MM.1S (cell line): Measurements from ENCODE around the gene B4GALT6.
A peak's percentile ranks its signal among the peaks of the same experiment; 100 is the strongest.

Source experiments
- DNase-seq: peaks from one replicate; pipeline ENCODE4 v3.0.0-alpha.2; 2015
- H2AFZ ChIP-seq: fragments of 300-600 bp; sonication (generic); 2 replicates; pipeline ENCODE4 v1.6.0; 2016; ENCODE audit warnings: antibody characterized with exemption, low read length
- H3F3A ChIP-seq: fragments of 300-600 bp; sonication (generic); 2 replicates; pipeline ENCODE4 v1.6.1; 2016; ENCODE audit warnings: mild to moderate bottlenecking, antibody characterized with exemption, low read length, moderate library complexity, mixed read lengths; ENCODE audit not compliant: insufficient read depth
- H3K27ac ChIP-seq: fragments of 300-600 bp; sonication (generic); 2 replicates; pipeline ENCODE4 v1.5.1; 2016; ENCODE audit warnings: mild to moderate bottlenecking, low read length
- H3K27me3 ChIP-seq: fragments of 300-600 bp; sonication (generic); replicated peaks from 2 replicates; pipeline ENCODE4 v1.6.0; 2016; ENCODE audit warnings: low read length; ENCODE audit not compliant: insufficient read depth
- H3K36me3 ChIP-seq: fragments of 300-600 bp; sonication (generic); replicated peaks from 2 replicates; pipeline ENCODE4 v1.6.1; 2016; ENCODE audit warnings: mild to moderate bottlenecking, low read length, mixed read lengths; ENCODE audit not compliant: insufficient read depth
- H3K4me1 ChIP-seq: fragments of 300-600 bp; sonication (generic); 2 replicates; pipeline ENCODE4 v1.6.1; 2016; ENCODE audit warnings: low read length, mixed read lengths
- H3K4me2 ChIP-seq: fragments of 300-600 bp; sonication (generic); 2 replicates; pipeline ENCODE4 v1.6.0; 2016; ENCODE audit warnings: low read depth, low read length
- H3K4me3 ChIP-seq: fragments of 300-600 bp; sonication (generic); 2 replicates; pipeline ENCODE4 v1.5.1; 2016; ENCODE audit warnings: low read length, mixed read lengths
- H3K79me2 ChIP-seq: fragments of 300-600 bp; sonication (generic); 2 replicates; pipeline ENCODE4 v1.6.1; 2016; ENCODE audit warnings: mixed run types, low read length, mixed read lengths
- H3K9ac ChIP-seq: fragments of 300-600 bp; sonication (generic); 2 replicates; pipeline ENCODE4 v1.6.1; 2016; ENCODE audit warnings: low read length, mixed read lengths
- H3K9me2 ChIP-seq: fragments of 300-600 bp; sonication (generic); replicated peaks from 2 replicates; pipeline ENCODE4 v1.6.1; 2016; ENCODE audit warnings: mild to moderate bottlenecking, low read length, mixed read lengths; ENCODE audit not compliant: insufficient read depth
- H3K9me3 ChIP-seq: fragments of 300-600 bp; sonication (generic); replicated peaks from 2 replicates; pipeline ENCODE4 v1.6.1; 2016; ENCODE audit warnings: mild to moderate bottlenecking, low read length, mixed read lengths; ENCODE audit not compliant: insufficient read depth
- H4K20me1 ChIP-seq: fragments of 300-600 bp; sonication (generic); 2 replicates; pipeline ENCODE4 v1.6.1; 2016; ENCODE audit warnings: mild to moderate bottlenecking, low read length, moderate library complexity, mixed read lengths; ENCODE audit not compliant: insufficient read depth
- CTCF ChIP-seq: fragments of 300-600 bp; sonication (generic); IDR thresholded peaks from 2 replicates; pipeline ENCODE4 v1.5.1; 2016; ENCODE audit warnings: antibody characterized with exemption, low read length, mixed read lengths
- EZH2 ChIP-seq: fragments of 300-600 bp; sonication (generic); optimal IDR thresholded peaks from 2 replicates; pipeline ENCODE3; 2017; ENCODE audit warnings: low read depth, mild to moderate bottlenecking, antibody characterized with exemption, low read length, mixed read lengths
- EZH2phosphoT487 ChIP-seq: fragments of 300-600 bp; sonication (generic); IDR thresholded peaks from 2 replicates; pipeline ENCODE4 v1.6.1; 2018; ENCODE audit warnings: antibody characterized with exemption, low read length

Gene B4GALT6

GRCh38 chr18:31723639-31723989 is 39.2 kb upstream of the B4GALT6 start:
- Histone ChIP-seq H3K79me2 (no peaks in the 10 kb centered on the region), H3K4me2 (no peak overlapping the region), H3K9me3 (no peaks in the 10 kb centered on the region), H2AFZ (no peak overlapping the region), H3K4me1 (no peaks in the 10 kb centered on the region), H3K27ac (no peak overlapping the region), H4K20me1 (no peaks in the 10 kb centered on the region), H3F3A (no peaks in the 10 kb centered on the region), H3K27me3 (no peaks in the 10 kb centered on the region), H3K9ac (no peak overlapping the region), H3K4me3 (no peak overlapping the region), H3K9me2 (no peaks in the 10 kb centered on the region), H3K36me3 (no peaks in the 10 kb centered on the region)
- DNase-seq = no peak
- no peak for TF ChIP-seq EZH2phosphoT487
- TF ChIP-seq CTCF = no peak
- no peak for TF ChIP-seq EZH2

- Histone ChIP-seq H3K9me2 (no peaks in the 10 kb centered on the region), H3K9ac (no peak overlapping the region), H3K79me2 (no peaks in the 10 kb centered on the region), H3K36me3 (no peaks in the 10 kb centered on the region), H3K4me3 (no peak overlapping the region), H2AFZ (no peak overlapping the region), H3K27ac (no peak overlapping the region), H3K9me3 (no peaks in the 10 kb centered on the region), H3K4me1 (no peaks in the 10 kb centered on the region), H4K20me1 (no peaks in the 10 kb centered on the region), H3F3A (no peaks in the 10 kb centered on the region), H3K4me2 (no peak overlapping the region), H3K27me3 (no peaks in the 10 kb centered on the region)
- peak; percentile 87 for TF ChIP-seq CTCF
- no peak for TF ChIP-seq EZH2phosphoT487
- DNase-seq = peak; percentile 75
Observed at GRCh38 chr18:31722369-31722957, 38.1 kb upstream of the B4GALT6 start.

- no peak for DNase-seq
- no peaks in the 10 kb centered on the region for H3K9me2 ChIP-seq
- H3K9ac ChIP-seq = no peak overlapping the region
- TF ChIP-seq EZH2 (no peak), CTCF (no peak), EZH2phosphoT487 (no peak)
- H4K20me1 ChIP-seq = no peaks in the 10 kb centered on the region
- H3K9me3 ChIP-seq = no peaks in the 10 kb centered on the region
- H3K79me2 ChIP-seq = no peaks in the 10 kb centered on the region
- H3K36me3 ChIP-seq = no peaks in the 10 kb centered on the region
- no peaks in the 10 kb centered on the region for H3K27me3 ChIP-seq
- H3K27ac ChIP-seq = no peak overlapping the region
- no peak overlapping the region for H3K4me2 ChIP-seq
- H3K4me1 ChIP-seq = no peaks in the 10 kb centered on the region
- no peaks in the 10 kb centered on the region for H3F3A ChIP-seq
- H3K4me3 ChIP-seq = no peak overlapping the region
- no peak overlapping the region for H2AFZ ChIP-seq
Observed at GRCh38 chr18:31721601-31722000, 37.2 kb upstream of the B4GALT6 start.
